Right lobe of liver (tissue), 6 donors: ENCODE results near the gene TMEM51. TPM values are rescaled to one million over a fixed set of nuclear protein-coding genes. Genes with fewer than 3 reads are reported as not detected.
A peak's percentile ranks its signal among the peaks of the same experiment; 100 is the strongest.
"Not testable (repeated sequence)": the region's sequence is repeated elsewhere in the genome, so short reads cannot be mapped to it uniquely, and the experiment has no call there.

Experiments
- ATAC-seq, 4 donors: fragments of 200-7000 bp; cut with Tn5 transposase; one replicate each; pipeline ENCODE4 v1.9.1; 2020; ENCODE audit warnings: mild to moderate bottlenecking in 4 of 4, moderate library complexity in 4 of 4
- DNase-seq, 3 donors: peaks; one replicate each; pipeline ENCODE4 v3.0.0-alpha.2; 2020
- H3K27ac ChIP-seq, 3 donors: fragments of 200-600 bp; one replicate each; pipeline ENCODE4 v1.8.0; 2022
- H3K27me3 ChIP-seq, 2 donors: fragments of 200-600 bp; one replicate each; pipeline ENCODE4 v1.8.0; 2022
- H3K36me3 ChIP-seq, 4 donors: fragments of 200-600 bp; sonication (generic) in 1 of 4; one replicate each; pipeline versions ENCODE4 v1.5.1 to v1.8.0; 2017 to 2022; ENCODE audit warnings: control low read depth in 1 of 4
- H3K4me1 ChIP-seq, 4 donors: fragments of 200-600 bp; sonication (generic) in 1 of 4; one replicate each; pipeline versions ENCODE4 v1.5.1 to v1.8.0; 2017 to 2022; ENCODE audit warnings: control low read depth in 1 of 4
- H3K4me3 ChIP-seq, 3 donors: fragments of 200-600 bp; one replicate each; pipeline ENCODE4 v1.8.0; 2022
- H3K9me3 ChIP-seq, 4 donors: fragments of 200-600 bp; sonication (generic) in 1 of 4; one replicate each; pipeline versions ENCODE4 v1.5.1 to v1.8.0; 2017 to 2022; ENCODE audit warnings: control low read depth in 1 of 4
- CTCF ChIP-seq, 4 donors: fragments of 200-600 bp in 3 of 4; fragments of 450-650 bp in 1 of 4; IDR thresholded peaks; one replicate each; pipeline versions ENCODE4 v1.5.1 to v1.8.0; 2016 to 2022; ENCODE audit warnings: antibody characterized with exemption in 4 of 4, mild to moderate bottlenecking in 2 of 4
- POLR2A ChIP-seq: fragments of 450-650 bp; IDR thresholded peaks from one replicate; pipeline ENCODE4 v1.6.1; 2017; ENCODE audit warnings: antibody characterized with exemption, mild to moderate bottlenecking
- WGBS: methylation state at CpG from one replicate; pipeline ENCODE4 v1.1.6; 2018; ENCODE audit warnings: low coverage, low lambda C conversion rate; ENCODE audit not compliant: insufficient coverage; ENCODE audit errors: missing lambda C conversion rate; 5-methylcytosine and 5-hydroxymethylcytosine counted together
- intact Hi-C, 2 donors: fragments of 100-400 bp; cut with DNase I; formaldehyde crosslinking; loops; one replicate each; pipeline versions ENCODE4 v1.11.2 to v1.14.1; 2022
- total RNA-seq, 6 experiments: library from RNA; depleted of rRNA in 2 of 6; stranded (reverse); fragments of >200 nt in 2 of 6; fragmentation: NEBNext Ultra II Directional in 3 of 6; extraction: Animal tissue kit (Norgen Biotek cat#: 25700) in 3 of 6; gene quantifications; one replicate each; pipeline versions ENCODE4 v1.1.0 to v1.2.4, GENCODE V29; 2016 to 2023
- donor health status: DM: no; HTN: yes; CAD: no.
- donor health status: DM: no; HTN: no; CAD: no.
- donor health status: DM: no; HTN: no; CAD: no.
- donor health status: DM: no; HTN: yes; CAD: no.
- donor health status: DM: no; HTN: yes; CAD: no.

TMEM51 gene
- total RNA-seq, 6 experiments from 2014 or later, result 1.3 to 5.4 (median 1.9) TPM

GRCh38 chr1:15132965-15133364, 20.6 kb upstream of the TMEM51 start:
- intact Hi-C loops, result no loop called here
- H3K27me3 ChIP-seq, result no peaks in the 10 kb centered on the region
- ATAC-seq, result no peak
- WGBS, result 48% methylated on average over 2 of the region's 2 CpGs
- TF ChIP-seq POLR2A, result no peak
- no peak for TF ChIP-seq CTCF (IDR thresholded peaks at IDR 0.05)
- no peak overlapping the region for H3K4me3 ChIP-seq
- no peaks in the 10 kb centered on the region for H3K4me1 ChIP-seq
- no peaks in the 10 kb centered on the region for H3K9me3 ChIP-seq
- no peak for DNase-seq
- H3K36me3 ChIP-seq, result no peaks in the 10 kb centered on the region
- no peak overlapping the region for H3K27ac ChIP-seq

DNA sequence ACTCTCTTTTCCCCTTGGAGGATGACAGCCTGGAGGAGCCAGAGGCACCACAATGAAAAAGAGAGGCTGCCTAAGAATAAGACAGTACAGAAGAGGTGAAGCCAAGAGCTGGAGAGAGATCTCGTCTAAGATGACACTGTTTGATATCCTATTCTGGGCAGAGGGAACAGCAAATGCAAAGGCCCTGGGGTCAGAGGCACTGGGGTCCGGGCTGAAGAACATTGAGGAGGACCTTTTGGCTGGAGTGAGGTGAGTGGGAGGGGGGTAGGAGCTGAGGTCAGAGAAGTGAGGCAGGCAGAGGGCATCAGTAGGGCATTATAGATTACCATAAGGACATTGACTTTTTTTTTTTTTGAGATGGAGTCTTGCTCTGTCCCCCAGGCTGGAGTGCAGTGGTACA, 19.3 kb upstream of the TMEM51 start:
- intact Hi-C loops, result no loop called here
- no peaks in the 10 kb centered on the region for H3K27me3 ChIP-seq
- no peaks in the 10 kb centered on the region for H3K4me1 ChIP-seq
- H3K4me3 ChIP-seq, result no peak overlapping the region
- no peaks in the 10 kb centered on the region for H3K36me3 ChIP-seq
- DNase-seq, result no peak
- ATAC-seq, result no peak
- no peak overlapping the region for H3K27ac ChIP-seq
- no peaks in the 10 kb centered on the region for H3K9me3 ChIP-seq
- WGBS, result 56% methylated on average over 2 of the region's 2 CpGs
- TF ChIP-seq POLR2A (no peak), CTCF (IDR thresholded peaks at IDR 0.05) (no peak)

- intact Hi-C loops, H3K4me1 ChIP-seq, ATAC-seq, H3K27me3 ChIP-seq, DNase-seq, H3K36me3 ChIP-seq, H3K4me3 ChIP-seq, H3K9me3 ChIP-seq, H3K27ac ChIP-seq: not testable (repeated sequence)
- WGBS, result 69% methylated on average over 8 of the region's 10 CpGs
These were observed 17.9 kb upstream of the TMEM51 start for GRCh38 chr1:15135604-15136003.

DNA sequence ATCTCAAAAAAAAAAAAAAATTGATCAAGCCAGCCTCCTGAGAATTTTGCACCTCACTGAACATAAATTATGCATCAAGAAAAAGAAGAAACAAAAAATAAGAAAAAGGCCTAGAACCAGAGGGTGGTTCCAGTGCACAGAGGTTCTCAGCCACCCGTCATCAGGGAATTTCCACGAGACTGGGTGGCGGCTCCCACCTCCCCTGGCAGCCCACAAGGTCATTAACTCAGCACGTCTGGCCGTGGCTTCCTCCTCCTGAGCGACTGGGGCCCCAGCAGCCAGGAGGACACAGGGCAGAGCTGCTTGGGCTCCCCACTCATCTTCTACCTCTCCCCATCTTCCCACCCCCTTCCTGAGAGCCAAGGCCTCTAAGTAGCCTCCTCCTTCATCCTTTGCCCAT, 15.7 kb upstream of the TMEM51 start:
- ATAC-seq, result peak; percentile 23 to 45 (median 32)
- TF ChIP-seq CTCF (IDR thresholded peaks at IDR 0.05) (no peak), POLR2A (no peak)
- no peak for DNase-seq
- Histone ChIP-seq H3K9me3 (no peaks in the 10 kb centered on the region), H3K27me3 (no peaks in the 10 kb centered on the region), H3K4me1 (no peaks in the 10 kb centered on the region), H3K27ac (no peak overlapping the region), H3K4me3 (no peak overlapping the region), H3K36me3 (no peaks in the 10 kb centered on the region)
- intact Hi-C loops, result no loop called here
- 20% methylated on average over 1 of the region's 6 CpGs for WGBS

DNA sequence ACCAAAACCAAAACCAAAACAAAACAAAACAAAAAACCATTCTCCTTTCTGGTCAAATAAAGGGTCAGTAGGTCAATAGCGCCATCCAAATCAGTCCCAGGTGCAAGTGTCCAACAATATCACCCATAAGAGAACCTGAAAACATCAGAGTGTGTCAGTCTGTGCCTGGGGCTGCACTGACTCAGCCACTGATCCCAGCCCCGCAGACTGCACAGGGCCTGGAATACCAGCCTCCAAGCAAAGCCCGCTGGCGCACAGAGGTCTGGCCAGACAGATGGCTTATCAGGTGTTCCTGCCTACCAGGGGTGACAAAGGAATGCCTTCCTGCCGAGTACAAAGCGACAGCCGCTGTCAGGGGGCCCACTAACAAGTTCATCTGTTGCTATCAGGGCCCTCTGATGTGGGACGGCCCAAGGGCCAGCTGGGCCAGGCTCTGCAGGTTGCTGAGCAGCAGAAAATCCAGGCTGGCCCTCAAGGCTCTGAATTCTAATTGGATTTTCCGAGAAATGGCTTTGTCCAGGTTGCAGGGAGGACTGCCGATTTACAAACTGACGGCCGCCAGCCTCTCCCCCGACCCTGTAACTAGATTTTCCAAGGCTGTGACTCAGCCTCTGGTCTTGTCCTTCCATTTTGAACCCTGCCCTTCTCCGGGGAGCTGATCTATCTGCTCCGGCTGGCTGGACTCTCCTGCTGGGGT, 13.7 kb upstream of the TMEM51 start:
- H3K9me3 ChIP-seq, result no peaks in the 10 kb centered on the region
- intact Hi-C loops, result no loop called here
- TF ChIP-seq POLR2A (no peak), CTCF (IDR thresholded peaks at IDR 0.05) (no peak)
- H3K36me3 ChIP-seq, result no peaks in the 10 kb centered on the region
- no peak overlapping the region for H3K4me3 ChIP-seq
- peak in 2 of 4 donors; percentile 11 to 24 for ATAC-seq
- H3K4me1 ChIP-seq, result no peaks in the 10 kb centered on the region
- 67% methylated on average over 8 of the region's 15 CpGs for whole genome bisulfite sequencing
- H3K27ac ChIP-seq, result no peak overlapping the region
- DNase-seq, result no peak
- no peaks in the 10 kb centered on the region for H3K27me3 ChIP-seq
